IMR-90 (cell line): Measurements from ENCODE around the gene ATP5ME. TPM values are rescaled to one million over a fixed set of nuclear protein-coding genes. Genes with fewer than 3 reads are reported as not detected.
"Not testable (repeated sequence)": the region's sequence is repeated elsewhere in the genome, so short reads cannot be mapped to it uniquely, and the experiment has no call there.

ENCODE experiments used
- ATAC-seq: fragments of 200-7000 bp; cut with Tn5 transposase; 2 replicates; pipeline ENCODE4 v1.9.1; 2020; ENCODE audit warnings: low read depth, mild to moderate bottlenecking, moderate library complexity
- BruUV-seq: library from RNA; stranded (reverse); fragments of 400-500 nt; replicated peaks from 2 replicates; lab custom pipeline; 2021; lab: Mats Ljungman, UMichigan
- CTCF ChIA-PET: fragments of 300-600 bp; formaldehyde crosslinking; extraction: SDS; loops from one replicate; lab custom pipeline; 2021; ENCODE audit warnings: antibody characterized with exemption; lab: Yijun Ruan, JAX
- POLR2A ChIA-PET: fragments of 300-600 bp; sonication (Branson Sonifier 250); formaldehyde crosslinking; loops from one replicate; lab custom pipeline; 2022; ENCODE audit warnings: antibody characterized with exemption; ENCODE audit not compliant: unreplicated experiment; lab: Charles Lee
- DNase-seq: peaks from one replicate; pipeline ENCODE4 v3.0.0; 2013
- H2AFZ ChIP-seq: replicated peaks from 2 replicates; pipeline ENCODE3; 2013; ENCODE audit warnings: low read length, mild to moderate bottlenecking; ENCODE audit not compliant: poor library complexity
- H2AK5ac ChIP-seq: 2 replicates; pipeline ENCODE4 v1.6.1; 2013; ENCODE audit warnings: low read depth, low read length, inconsistent platforms
- H2AK9ac ChIP-seq: replicated peaks from 2 replicates; pipeline ENCODE3; 2013; ENCODE audit warnings: mild to moderate bottlenecking, low read depth, low read length, moderate library complexity; ENCODE audit not compliant: poor library complexity
- H2BK120ac ChIP-seq: 2 replicates; pipeline ENCODE4 v1.6.1; 2013; ENCODE audit warnings: low read depth, low read length, inconsistent platforms
- H2BK15ac ChIP-seq: 3 replicates; pipeline ENCODE4 v1.6.1; 2013; ENCODE audit warnings: low read depth, low read length, inconsistent platforms
- H2BK20ac ChIP-seq: 2 replicates; pipeline ENCODE4 v1.6.1; 2013; ENCODE audit warnings: low read depth, mild to moderate bottlenecking, inconsistent platforms, low read length, moderate library complexity
- H2BK5ac ChIP-seq: 2 replicates; pipeline ENCODE4 v1.6.1; 2013; ENCODE audit warnings: mild to moderate bottlenecking, low read depth, low read length, inconsistent platforms; ENCODE audit not compliant: poor library complexity, severe bottlenecking
- H3K14ac ChIP-seq: replicated peaks from 2 replicates; pipeline ENCODE4 v1.6.1; 2013; ENCODE audit warnings: low read depth, low read length, inconsistent platforms
- H3K18ac ChIP-seq: 2 replicates; pipeline ENCODE4 v1.6.1; 2013; ENCODE audit warnings: low read depth, low read length, control low read depth
- H3K23ac ChIP-seq: 2 replicates; pipeline ENCODE4 v1.6.1; 2013; ENCODE audit warnings: low read depth, low read length, inconsistent platforms
- H3K27ac ChIP-seq: 2 replicates; pipeline ENCODE4 v1.5.1; 2013; ENCODE audit warnings: mild to moderate bottlenecking, control low read depth, low read length; ENCODE audit not compliant: insufficient read depth
- H3K27me3 ChIP-seq: 2 replicates; pipeline ENCODE4 v1.6.1; 2013; ENCODE audit warnings: low read length; ENCODE audit not compliant: control insufficient read depth, insufficient read depth
- H3K36me3 ChIP-seq: 2 replicates; pipeline ENCODE4 v1.6.1; 2013; ENCODE audit warnings: low read length, mixed read lengths; ENCODE audit not compliant: control insufficient read depth, insufficient read depth
- H3K4ac ChIP-seq: 2 replicates; pipeline ENCODE4 v1.6.1; 2013; ENCODE audit warnings: low read depth, low read length, inconsistent platforms
- H3K4me1 ChIP-seq: 2 replicates; pipeline ENCODE4 v1.6.1; 2013; ENCODE audit warnings: low read length, mixed read lengths; ENCODE audit not compliant: control insufficient read depth, insufficient read depth
- H3K4me2 ChIP-seq: 2 replicates; pipeline ENCODE4 v1.6.1; 2013; ENCODE audit warnings: low read depth, mild to moderate bottlenecking, control low read depth, low read length, moderate library complexity
- H3K4me3 ChIP-seq: 2 replicates; pipeline ENCODE4 v1.5.1; 2013; ENCODE audit warnings: low read depth, mild to moderate bottlenecking, control low read depth, low read length, moderate library complexity; ENCODE audit not compliant: insufficient read depth
- H3K56ac ChIP-seq: 2 replicates; pipeline ENCODE4 v1.6.1; 2013; ENCODE audit warnings: low read length, inconsistent platforms; ENCODE audit not compliant: insufficient read depth; ENCODE audit errors: extremely low read depth
- H3K79me1 ChIP-seq, 2 experiments: 2 replicates each; pipeline ENCODE4 v1.6.1; 2013; ENCODE audit warnings: low read length in 2 of 2, inconsistent platforms in 1 of 2, low read depth in 1 of 2
- H3K9ac ChIP-seq: 2 replicates; pipeline ENCODE4 v1.6.1; 2013; ENCODE audit warnings: low read depth, low read length, control low read depth
- H3K9me1 ChIP-seq: 2 replicates; pipeline ENCODE4 v1.6.1; 2013; ENCODE audit warnings: low read length, inconsistent platforms; ENCODE audit not compliant: insufficient read depth
- H3K9me3 ChIP-seq: 2 replicates; pipeline ENCODE4 v1.6.1; 2013; ENCODE audit warnings: low read length; ENCODE audit not compliant: control insufficient read depth, insufficient read depth
- H4K20me1 ChIP-seq: 2 replicates; pipeline ENCODE4 v1.6.1; 2013; ENCODE audit warnings: low read length, inconsistent platforms; ENCODE audit not compliant: insufficient read depth
- H4K5ac ChIP-seq: 2 replicates; pipeline ENCODE4 v1.6.1; 2013; ENCODE audit warnings: mild to moderate bottlenecking, low read depth, low read length, control low read depth
- H4K8ac ChIP-seq, 2 experiments: 2 replicates each; pipeline ENCODE4 v1.6.1; 2013; ENCODE audit warnings: low read depth in 2 of 2, low read length in 2 of 2, control low read depth in 1 of 2, inconsistent platforms in 1 of 2
- H4K91ac ChIP-seq: 2 replicates; pipeline ENCODE4 v1.6.1; 2013; ENCODE audit warnings: low read depth, low read length, inconsistent platforms; ENCODE audit not compliant: insufficient read depth
- WGBS, 2 experiments: methylation state at CpG; one replicate each; pipeline versions ENCODE4 v1.1.5 to v1.1.7; 2013; ENCODE audit warnings: missing lambda C conversion rate in 2 of 2; ENCODE audit not compliant: insufficient read length in 1 of 2; ENCODE audit errors: extremely low coverage in 2 of 2; 5-methylcytosine and 5-hydroxymethylcytosine counted together
- dilution Hi-C: fragments of 300-500 bp; cut with HindIII; formaldehyde crosslinking; loops from one replicate; pipeline ENCODE4 v1.14.3; 2018; ENCODE audit warnings: low sequenced_read_pairs; ENCODE audit not compliant: unreplicated experiment
- in situ Hi-C: fragments of 300-500 bp; cut with MboI; formaldehyde crosslinking; loops from 3 replicates; pipeline ENCODE4 v1.14.3; 2019; ENCODE audit warnings: low sequenced_read_pairs, inconsistent platforms, mixed read lengths
- intact Hi-C: fragments of 100-400 bp; cut with micrococcal nuclease; formaldehyde crosslinking; loops from 2 replicates; pipeline ENCODE4 v1.10.0; 2022
- polyA plus RNA-seq, 3 experiments: library from polyadenylated mRNA; depleted of rRNA; stranded (reverse); fragments of >200 nt; gene quantifications; 2 replicates each; pipeline ENCODE4 v1.2.3, GENCODE V29; 2012; ENCODE audit warnings: low replicate concordance in 1 of 3
- total RNA-seq: library from RNA; depleted of rRNA; stranded (reverse); fragments of >200 nt; gene quantifications from 2 replicates; pipeline ENCODE4 v1.2.3, GENCODE V29; 2012

The ATP5ME gene
- total and polyA plus RNA-seq, 2 of the 4 experiments (the other 2 are of a cell fraction) = 39.3 to 603 TPM

GRCh38 chr4:669806-670559 lies 4.1 kb downstream of the ATP5ME start:
- CTCF ChIA-PET = not testable (repeated sequence)

DNA sequence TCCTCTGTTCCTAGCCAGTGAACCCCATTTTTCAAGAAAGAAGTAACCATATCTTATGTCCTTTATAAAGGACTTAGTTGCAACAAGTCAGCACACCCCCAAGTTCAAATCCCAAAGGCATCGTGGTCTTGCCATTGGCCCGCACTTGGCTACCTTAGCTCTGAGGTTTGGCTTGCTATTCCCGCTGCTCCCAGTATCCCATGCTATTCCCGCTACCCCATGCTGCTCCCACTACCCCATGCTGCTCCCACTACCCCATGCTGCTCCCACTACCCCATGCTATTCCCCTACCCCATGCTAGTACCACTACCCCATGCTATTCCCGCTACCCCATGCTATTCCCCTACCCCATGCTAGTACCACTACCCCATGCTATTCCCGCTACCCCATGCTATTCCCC lies 5.9 kb downstream of the ATP5ME start:
- BruUV-seq, in situ Hi-C loops, dilution Hi-C loops: not testable (repeated sequence)

More at GRCh38 chr4:669806-670559, 4.1 kb downstream of the ATP5ME start:
- H3K27ac ChIP-seq, H3K56ac ChIP-seq, H4K5ac ChIP-seq, H4K20me1 ChIP-seq, H3K9me1 ChIP-seq, H3K9me3 ChIP-seq, H2AFZ ChIP-seq, ATAC-seq, H3K27me3 ChIP-seq, H3K4me3 ChIP-seq, H3K18ac ChIP-seq, H4K91ac ChIP-seq, H3K14ac ChIP-seq, in situ Hi-C loops, H4K8ac ChIP-seq, H3K4me1 ChIP-seq, H2BK20ac ChIP-seq, dilution Hi-C loops, H2AK9ac ChIP-seq, H3K4ac ChIP-seq, DNase-seq, H2BK5ac ChIP-seq, POLR2A ChIA-PET, H2BK120ac ChIP-seq, H2BK15ac ChIP-seq, BruUV-seq, H3K23ac ChIP-seq, H3K4me2 ChIP-seq, H3K9ac ChIP-seq, H2AK5ac ChIP-seq: not testable (repeated sequence)
- intact Hi-C loops = loop anchor here (10.0 kb wide), 1 partner anchor 335 kb away; the partner anchor contains the start of gene ZNF141
- peaks cover 8 to 19% of the 10 kb centered on the region in 2 experiments; a peak in 3 of 4 replicates for H3K79me1 ChIP-seq
- WGBS, 2 experiments = no CpG with 5 or more reads among the region's 11 CpGs
- peaks cover 17% of the 10 kb centered on the region for H3K36me3 ChIP-seq

More for the DNA sequence above, 5.9 kb downstream of the ATP5ME start:
- H3K56ac ChIP-seq, H3K4me2 ChIP-seq, H3K4me3 ChIP-seq, H2BK120ac ChIP-seq, H3K27me3 ChIP-seq, CTCF ChIA-PET, H3K4me1 ChIP-seq, H3K9ac ChIP-seq, H2BK20ac ChIP-seq, H4K5ac ChIP-seq, POLR2A ChIA-PET, H4K8ac ChIP-seq, intact Hi-C loops, H2AFZ ChIP-seq, DNase-seq, H3K18ac ChIP-seq, H3K23ac ChIP-seq, H3K9me1 ChIP-seq, H2AK5ac ChIP-seq, H2AK9ac ChIP-seq, H3K9me3 ChIP-seq, ATAC-seq, H2BK5ac ChIP-seq, H2BK15ac ChIP-seq, H3K79me1 ChIP-seq, H3K14ac ChIP-seq, H4K91ac ChIP-seq, H4K20me1 ChIP-seq, H3K27ac ChIP-seq, H3K4ac ChIP-seq: not testable (repeated sequence)
- 89% methylated on average over 2 of the region's 6 CpGs; no CpG with 5 or more reads in 1 of the 2 experiments for WGBS, 2 experiments
- peaks cover 17% of the 10 kb centered on the region for H3K36me3 ChIP-seq
